Measurements from ENCODE around the gene CD300A.

GRCh38 chr17:74485841-74486240 lies 19.4 kb downstream of the CD300A start:
- TF ChIP-seq, protein P1, sequence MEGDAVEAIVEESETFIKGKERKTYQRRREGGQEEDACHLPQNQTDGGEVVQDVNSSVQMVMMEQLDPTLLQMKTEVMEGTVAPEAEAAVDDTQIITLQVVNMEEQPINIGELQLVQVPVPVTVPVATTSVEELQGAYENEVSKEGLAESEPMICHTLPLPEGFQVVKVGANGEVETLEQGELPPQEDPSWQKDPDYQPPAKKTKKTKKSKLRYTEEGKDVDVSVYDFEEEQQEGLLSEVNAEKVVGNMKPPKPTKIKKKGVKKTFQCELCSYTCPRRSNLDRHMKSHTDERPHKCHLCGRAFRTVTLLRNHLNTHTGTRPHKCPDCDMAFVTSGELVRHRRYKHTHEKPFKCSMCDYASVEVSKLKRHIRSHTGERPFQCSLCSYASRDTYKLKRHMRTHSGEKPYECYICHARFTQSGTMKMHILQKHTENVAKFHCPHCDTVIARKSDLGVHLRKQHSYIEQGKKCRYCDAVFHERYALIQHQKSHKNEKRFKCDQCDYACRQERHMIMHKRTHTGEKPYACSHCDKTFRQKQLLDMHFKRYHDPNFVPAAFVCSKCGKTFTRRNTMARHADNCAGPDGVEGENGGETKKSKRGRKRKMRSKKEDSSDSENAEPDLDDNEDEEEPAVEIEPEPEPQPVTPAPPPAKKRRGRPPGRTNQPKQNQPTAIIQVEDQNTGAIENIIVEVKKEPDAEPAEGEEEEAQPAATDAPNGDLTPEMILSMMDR (IDR thresholded peaks at IDR 0.05; ENCODE audit: low read depth, low read length) = no peak
- TF ChIP-seq POLR2A (IDR thresholded peaks at IDR 0.05; ENCODE audit: extremely low read depth, insufficient read length) = no peak

Measured in NB4 (cell line).